MCF 10A (cell line): ENCODE results near the gene IGSF9B. TPM values are rescaled to one million over a fixed set of nuclear protein-coding genes. Genes with fewer than 3 reads are reported as not detected.

Experiments used
- BruUV-seq: library from RNA; stranded (reverse); fragments of 400-500 nt; replicated peaks from 2 replicates; lab custom pipeline; 2021; lab: Mats Ljungman, UMichigan
- CTCF ChIA-PET: fragments of 300-600 bp; sonication (Branson Sonifier 250); formaldehyde crosslinking; extraction: SDS; loops from one replicate; lab custom pipeline; 2021; ENCODE audit warnings: antibody characterized with exemption, inconsistent platforms; lab: Yijun Ruan, JAX
- POLR2A ChIA-PET: fragments of 300-600, 350-650 bp; sonication (Branson Sonifier 250); formaldehyde crosslinking; extraction: SDS; loops from one replicate; lab custom pipeline; 2020; ENCODE audit warnings: antibody characterized with exemption, inconsistent platforms; lab: Yijun Ruan, JAX
- DNase-seq: peaks from one replicate; pipeline ENCODE4 v3.0.0-alpha.2; 2018; ENCODE audit not compliant: unreplicated experiment
- H3K27ac Mint-ChIP-seq: one replicate; pipeline ENCODE4 v1.8.0; 2022; ENCODE audit warnings: mild to moderate bottlenecking, low read depth, mixed read lengths; ENCODE audit not compliant: unreplicated experiment
- H3K27me3 Mint-ChIP-seq: one replicate; pipeline ENCODE4 v1.8.0; 2022; ENCODE audit warnings: mixed read lengths; ENCODE audit not compliant: insufficient read depth, unreplicated experiment
- H3K36me3 Mint-ChIP-seq: one replicate; pipeline ENCODE4 v1.8.0; 2022; ENCODE audit warnings: mild to moderate bottlenecking, moderate library complexity, mixed read lengths; ENCODE audit not compliant: insufficient read depth, unreplicated experiment
- H3K4me1 Mint-ChIP-seq: one replicate; pipeline ENCODE4 v1.8.0; 2022; ENCODE audit warnings: mixed read lengths; ENCODE audit not compliant: insufficient read depth, unreplicated experiment
- H3K4me3 Mint-ChIP-seq: one replicate; pipeline ENCODE4 v1.8.0; 2022; ENCODE audit warnings: mild to moderate bottlenecking, moderate library complexity, mixed read lengths; ENCODE audit not compliant: unreplicated experiment
- H3K9me3 Mint-ChIP-seq: one replicate; pipeline ENCODE4 v1.8.0; 2022; ENCODE audit warnings: mixed read lengths; ENCODE audit not compliant: unreplicated experiment
- intact Hi-C: fragments of 100-400 bp; cut with micrococcal nuclease; formaldehyde crosslinking; loops from 2 replicates; pipeline ENCODE4 v1.14.1; 2022
- total RNA-seq: library from RNA; stranded (reverse); gene quantifications from 2 replicates; pipeline ENCODE4 v1.2.3, GENCODE V29; 2022
- TF ChIP-seq, protein P1 (sequence below): fragments of 200-600 bp; IDR thresholded peaks from one replicate; pipeline ENCODE4 v1.8.0; 2022; ENCODE audit warnings: antibody characterized with exemption, mild to moderate bottlenecking; ENCODE audit not compliant: unreplicated experiment

Gene IGSF9B
- total RNA-seq, 1 experiment from 2014 or later, result 13.9 TPM

DNA sequence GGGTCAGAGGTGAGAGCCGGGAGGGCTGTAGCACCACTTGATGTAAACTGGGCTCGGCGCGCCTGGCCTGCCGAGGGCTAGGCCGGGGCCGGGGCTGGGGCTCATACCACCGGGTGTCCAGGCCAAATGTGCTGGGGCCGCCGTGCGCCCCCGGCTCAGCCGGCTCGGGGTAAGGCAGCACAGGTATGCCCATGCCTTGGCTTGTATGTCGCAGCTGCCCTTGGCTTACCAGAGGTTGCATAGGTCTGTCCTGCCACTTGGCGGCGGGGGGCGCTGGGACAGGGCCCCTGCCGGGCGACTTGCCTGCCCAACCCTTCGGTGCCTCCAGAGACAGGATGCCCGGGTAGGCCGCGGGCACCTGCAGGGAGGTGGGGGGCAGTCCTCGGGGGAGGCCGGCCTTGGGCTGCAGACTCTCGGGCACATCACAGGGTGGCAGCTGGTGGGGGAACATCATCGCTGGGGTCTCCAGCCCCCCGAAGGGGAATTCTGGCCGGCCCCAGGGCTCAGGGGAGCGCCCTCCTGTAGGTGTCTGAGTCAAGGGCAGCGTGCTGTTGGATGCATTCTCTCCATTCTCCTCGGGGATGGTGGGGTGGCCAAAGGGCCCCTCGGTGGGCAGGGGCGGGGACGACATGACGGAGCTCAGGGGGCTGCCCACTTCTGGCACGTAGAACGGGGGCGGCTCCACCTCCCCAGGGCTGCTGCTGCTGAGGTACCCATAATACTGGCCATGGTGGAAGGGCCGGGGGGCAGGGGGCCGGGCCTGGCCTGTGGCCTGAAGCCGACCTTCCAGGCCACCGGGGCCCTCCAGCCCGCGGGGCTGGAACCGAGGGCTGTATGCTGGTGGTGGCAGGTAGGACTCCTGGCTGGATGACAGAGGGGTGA lies 36.4 kb downstream of the IGSF9B start:
- ChIA-PET POLR2A (interaction anchor here (0.5 kb wide), 1 partner anchor 72 kb away, joined by 3 read pairs; no protein-coding TSS in a partner anchor), CTCF (interaction anchor here (0.6 to 1.0 kb wide), 3 partner anchors 23 to 220 kb away, joined by 3 to 4 read pairs (median 3); no protein-coding TSS in a partner anchor)
- intact Hi-C loops, result no loop called here
- Mint-ChIP-seq H3K27ac (no peak overlapping the region), H3K9me3 (no peaks in the 10 kb centered on the region), H3K27me3 (no peaks in the 10 kb centered on the region), H3K4me1 (no peaks in the 10 kb centered on the region), H3K36me3 (peaks cover 8% of the 10 kb centered on the region), H3K4me3 (no peak overlapping the region)
- TF ChIP-seq, protein P1, sequence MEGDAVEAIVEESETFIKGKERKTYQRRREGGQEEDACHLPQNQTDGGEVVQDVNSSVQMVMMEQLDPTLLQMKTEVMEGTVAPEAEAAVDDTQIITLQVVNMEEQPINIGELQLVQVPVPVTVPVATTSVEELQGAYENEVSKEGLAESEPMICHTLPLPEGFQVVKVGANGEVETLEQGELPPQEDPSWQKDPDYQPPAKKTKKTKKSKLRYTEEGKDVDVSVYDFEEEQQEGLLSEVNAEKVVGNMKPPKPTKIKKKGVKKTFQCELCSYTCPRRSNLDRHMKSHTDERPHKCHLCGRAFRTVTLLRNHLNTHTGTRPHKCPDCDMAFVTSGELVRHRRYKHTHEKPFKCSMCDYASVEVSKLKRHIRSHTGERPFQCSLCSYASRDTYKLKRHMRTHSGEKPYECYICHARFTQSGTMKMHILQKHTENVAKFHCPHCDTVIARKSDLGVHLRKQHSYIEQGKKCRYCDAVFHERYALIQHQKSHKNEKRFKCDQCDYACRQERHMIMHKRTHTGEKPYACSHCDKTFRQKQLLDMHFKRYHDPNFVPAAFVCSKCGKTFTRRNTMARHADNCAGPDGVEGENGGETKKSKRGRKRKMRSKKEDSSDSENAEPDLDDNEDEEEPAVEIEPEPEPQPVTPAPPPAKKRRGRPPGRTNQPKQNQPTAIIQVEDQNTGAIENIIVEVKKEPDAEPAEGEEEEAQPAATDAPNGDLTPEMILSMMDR, result no peak
- no peak for DNase-seq
- BruUV-seq, result no TSS peak

DNA sequence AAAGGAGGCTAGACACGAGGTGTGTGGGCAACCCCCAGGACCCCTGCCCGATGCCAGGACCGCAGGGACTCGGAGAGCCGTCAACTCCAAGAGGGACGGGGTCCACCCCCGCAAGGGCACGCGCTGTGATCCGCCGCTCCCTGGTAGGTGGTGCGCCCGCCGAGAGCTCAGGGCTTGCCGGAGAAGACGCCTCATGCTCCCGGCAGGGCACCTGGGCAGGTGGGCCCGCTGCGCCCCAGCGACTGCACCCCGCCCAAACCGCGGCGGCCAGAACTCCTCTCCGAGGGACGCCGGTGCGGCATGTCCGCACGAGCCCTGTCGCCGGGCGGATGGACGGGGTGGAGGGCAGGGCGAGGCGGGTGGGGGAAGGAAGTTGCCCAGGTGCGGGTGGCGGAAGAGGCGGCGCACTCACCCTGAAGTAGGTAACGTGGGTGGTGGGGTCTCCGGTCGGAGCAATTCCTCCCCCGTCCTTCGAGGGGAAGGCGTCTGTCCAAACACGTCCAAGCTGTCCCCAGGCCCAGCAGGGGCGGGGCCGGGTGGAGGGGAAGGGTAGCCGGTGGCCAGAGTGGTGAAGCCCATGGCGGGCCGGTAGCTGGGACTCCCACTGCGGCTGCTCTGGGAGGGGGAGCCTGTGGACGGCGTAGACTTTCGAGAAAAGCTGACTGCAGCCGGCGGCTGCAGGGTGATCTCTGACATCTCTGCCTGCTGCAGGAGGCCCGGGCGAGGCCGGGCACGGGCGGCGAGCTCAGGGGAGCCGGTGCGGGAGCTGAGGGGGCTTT lies 37.2 kb downstream of the IGSF9B start:
- CTCF ChIA-PET, result interaction anchor here (0.6 to 3.6 kb wide), 3 partner anchors 8 to 220 kb away, joined by 3 to 13 read pairs (median 3); no protein-coding TSS in a partner anchor
- POLR2A ChIA-PET, result no interaction called here
- TF ChIP-seq, protein P1, result no peak

DNA sequence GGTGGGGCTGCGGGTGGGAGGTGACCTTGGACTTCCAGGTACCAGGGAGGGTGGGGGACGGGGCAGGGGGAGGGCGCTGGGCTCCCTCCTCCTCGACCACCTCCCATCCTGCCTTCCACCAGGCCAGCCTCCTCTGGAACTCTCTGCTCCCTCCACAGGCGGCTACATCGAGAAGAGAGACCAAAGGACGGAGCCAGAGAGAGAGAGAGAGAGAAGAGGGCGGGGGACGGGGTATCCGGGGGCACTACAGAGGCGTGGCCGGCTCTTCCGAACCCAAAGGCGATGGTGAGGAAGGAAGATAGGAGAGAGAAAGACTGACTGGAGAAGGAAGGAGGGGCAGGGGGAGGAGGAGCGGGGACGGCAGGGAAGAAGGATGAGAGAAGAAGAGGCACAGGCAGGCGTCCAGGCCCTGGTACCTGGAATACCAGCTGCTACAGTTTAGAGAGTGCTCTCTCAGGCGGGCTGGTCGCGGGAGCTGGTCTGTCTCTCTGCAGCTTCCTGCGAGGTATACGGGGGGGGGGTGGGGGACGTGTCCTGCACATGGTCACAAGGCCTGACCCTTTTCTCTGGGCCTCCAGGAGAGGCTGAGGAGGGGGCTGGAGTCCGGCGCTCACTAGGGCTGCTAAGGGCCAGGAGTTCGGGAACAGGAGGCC lies 38.0 kb downstream of the IGSF9B start:
- BruUV-seq, result no TSS peak
- ChIA-PET POLR2A (no interaction called here), CTCF (interaction anchor here (3.6 kb wide), 1 partner anchor 9 kb away, joined by 13 read pairs; no protein-coding TSS in a partner anchor)
- no peak overlapping the region for H3K27ac Mint-ChIP-seq
- H3K36me3 Mint-ChIP-seq, result peaks cover 7% of the 10 kb centered on the region
- TF ChIP-seq, protein P1, result no peak
- intact Hi-C loops, result no loop called here
- H3K4me1 Mint-ChIP-seq, result no peaks in the 10 kb centered on the region
- H3K27me3 Mint-ChIP-seq, result no peaks in the 10 kb centered on the region
- no peaks in the 10 kb centered on the region for H3K9me3 Mint-ChIP-seq
- DNase-seq, result no peak
- H3K4me3 Mint-ChIP-seq, result no peak overlapping the region

More for the DNA sequence above, 37.2 kb downstream of the IGSF9B start:
- H3K4me3 Mint-ChIP-seq, result no peak overlapping the region
- DNase-seq, result no peak
- no TSS peak for BruUV-seq
- H3K36me3 Mint-ChIP-seq, result peaks cover 7% of the 10 kb centered on the region
- H3K9me3 Mint-ChIP-seq, result no peaks in the 10 kb centered on the region
- no peaks in the 10 kb centered on the region for H3K27me3 Mint-ChIP-seq
- H3K27ac Mint-ChIP-seq, result no peak overlapping the region
- intact Hi-C loops, result no loop called here
- H3K4me1 Mint-ChIP-seq, result no peaks in the 10 kb centered on the region
